ENCODE data around the gene ZCCHC4.
"Not testable (repeated sequence)": the region's sequence is repeated elsewhere in the genome, so short reads cannot be mapped to it uniquely, and the experiment has no call there.

ZCCHC4 gene

DNA sequence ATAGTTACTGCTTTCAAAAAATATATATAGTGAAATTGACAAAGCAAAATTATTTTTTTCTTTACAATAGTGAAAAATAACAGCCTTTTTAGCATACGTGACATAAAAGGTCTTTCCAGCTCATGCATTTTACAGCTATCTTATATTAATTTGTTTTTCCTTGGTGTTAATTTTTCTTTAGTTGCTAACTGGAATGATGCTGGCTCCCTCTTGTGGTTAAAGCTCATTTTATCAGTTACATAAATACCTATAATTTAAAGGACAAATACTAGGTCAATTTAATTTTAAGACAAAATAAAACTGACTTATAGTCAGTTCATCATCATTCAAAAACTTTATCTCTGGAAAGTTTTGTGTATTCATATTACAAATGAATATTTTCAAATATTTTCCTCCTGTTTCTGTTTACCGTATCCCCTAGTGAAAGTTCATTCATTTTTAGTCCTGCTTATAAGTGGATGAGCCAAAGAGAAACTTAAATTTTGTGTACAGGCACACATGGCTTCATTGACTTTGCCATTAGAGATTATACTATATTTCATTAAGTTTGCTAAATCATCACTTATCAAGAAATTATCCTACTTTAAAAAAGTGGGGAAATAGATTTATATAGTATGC is 54.5 kb downstream of the ZCCHC4 start:
- TF ChIP-seq, protein P1, sequence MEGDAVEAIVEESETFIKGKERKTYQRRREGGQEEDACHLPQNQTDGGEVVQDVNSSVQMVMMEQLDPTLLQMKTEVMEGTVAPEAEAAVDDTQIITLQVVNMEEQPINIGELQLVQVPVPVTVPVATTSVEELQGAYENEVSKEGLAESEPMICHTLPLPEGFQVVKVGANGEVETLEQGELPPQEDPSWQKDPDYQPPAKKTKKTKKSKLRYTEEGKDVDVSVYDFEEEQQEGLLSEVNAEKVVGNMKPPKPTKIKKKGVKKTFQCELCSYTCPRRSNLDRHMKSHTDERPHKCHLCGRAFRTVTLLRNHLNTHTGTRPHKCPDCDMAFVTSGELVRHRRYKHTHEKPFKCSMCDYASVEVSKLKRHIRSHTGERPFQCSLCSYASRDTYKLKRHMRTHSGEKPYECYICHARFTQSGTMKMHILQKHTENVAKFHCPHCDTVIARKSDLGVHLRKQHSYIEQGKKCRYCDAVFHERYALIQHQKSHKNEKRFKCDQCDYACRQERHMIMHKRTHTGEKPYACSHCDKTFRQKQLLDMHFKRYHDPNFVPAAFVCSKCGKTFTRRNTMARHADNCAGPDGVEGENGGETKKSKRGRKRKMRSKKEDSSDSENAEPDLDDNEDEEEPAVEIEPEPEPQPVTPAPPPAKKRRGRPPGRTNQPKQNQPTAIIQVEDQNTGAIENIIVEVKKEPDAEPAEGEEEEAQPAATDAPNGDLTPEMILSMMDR (IDR thresholded peaks at IDR 0.05; ENCODE audit: low read depth, low read length), result peak; percentile 58
- DNase-seq (ENCODE audit: extremely low read depth, low read depth), result no peak

DNA sequence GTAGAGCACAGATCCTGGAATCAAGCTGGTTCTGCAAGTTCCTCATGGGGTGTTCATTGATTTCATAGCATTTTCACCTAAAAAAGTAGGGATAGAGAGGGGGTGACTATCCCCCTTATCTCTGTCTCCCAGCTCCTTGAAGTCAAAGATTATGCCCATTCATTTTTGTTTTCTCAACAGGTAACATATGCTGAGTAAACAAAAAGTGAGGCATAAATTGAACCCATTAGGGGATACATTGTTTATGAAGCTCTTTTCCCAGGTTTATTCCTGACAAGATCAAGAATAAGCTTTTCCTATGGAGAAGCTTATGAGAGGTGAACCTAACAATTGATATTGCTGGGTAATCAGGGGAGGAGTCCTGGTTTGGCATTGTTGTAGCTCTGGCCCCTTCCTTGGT is 55.3 kb downstream of the ZCCHC4 start:
- DNase-seq (ENCODE audit: extremely low read depth, low read depth), result no peak
- TF ChIP-seq, protein P1 (IDR thresholded peaks at IDR 0.05; ENCODE audit: low read depth, low read length), result no peak

DNA sequence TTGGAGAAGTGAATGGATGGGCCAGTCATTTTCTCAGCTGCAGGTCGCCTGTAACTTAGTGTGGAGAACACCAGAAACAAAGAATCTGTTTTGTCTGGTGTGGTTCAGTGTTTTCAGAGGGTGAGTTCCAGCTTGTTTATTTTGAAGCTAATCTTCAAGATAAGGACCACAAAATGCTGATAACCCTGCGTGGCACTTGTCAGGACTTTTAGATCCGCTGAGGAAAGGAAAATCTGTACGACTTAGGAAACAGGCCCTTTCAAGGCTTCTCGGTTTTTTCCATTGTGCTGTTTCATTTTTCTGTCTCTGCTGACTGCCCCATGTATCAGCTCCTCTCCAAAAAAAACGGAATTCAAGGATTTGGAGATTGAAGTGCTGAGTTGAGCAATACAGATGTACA is 55.7 kb downstream of the ZCCHC4 start:
- DNase-seq (ENCODE audit: extremely low read depth, low read depth), result no peak
- TF ChIP-seq, protein P1 (IDR thresholded peaks at IDR 0.05; ENCODE audit: low read depth, low read length), result no peak

DNA sequence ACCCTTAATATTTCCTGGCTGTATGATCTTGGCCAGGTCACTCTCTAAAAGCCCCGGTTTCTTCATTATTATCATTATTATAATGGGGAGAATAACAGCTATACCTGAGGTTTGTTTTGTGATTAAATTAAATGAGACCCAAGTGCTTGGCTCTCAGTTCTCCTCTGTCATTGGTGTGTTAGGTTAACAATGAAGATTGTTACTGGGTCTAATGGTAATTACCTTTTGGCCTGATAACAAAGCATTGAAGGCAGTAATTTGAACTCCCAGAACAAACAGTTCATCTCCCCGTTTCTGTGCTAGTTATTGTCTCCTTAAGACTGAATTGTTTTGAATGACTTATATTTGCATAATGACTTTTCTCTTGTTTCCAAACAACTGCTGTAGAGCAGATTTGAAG is 57.7 kb downstream of the ZCCHC4 start:
- DNase-seq (ENCODE audit: extremely low read depth, low read depth), result no peak

DNA sequence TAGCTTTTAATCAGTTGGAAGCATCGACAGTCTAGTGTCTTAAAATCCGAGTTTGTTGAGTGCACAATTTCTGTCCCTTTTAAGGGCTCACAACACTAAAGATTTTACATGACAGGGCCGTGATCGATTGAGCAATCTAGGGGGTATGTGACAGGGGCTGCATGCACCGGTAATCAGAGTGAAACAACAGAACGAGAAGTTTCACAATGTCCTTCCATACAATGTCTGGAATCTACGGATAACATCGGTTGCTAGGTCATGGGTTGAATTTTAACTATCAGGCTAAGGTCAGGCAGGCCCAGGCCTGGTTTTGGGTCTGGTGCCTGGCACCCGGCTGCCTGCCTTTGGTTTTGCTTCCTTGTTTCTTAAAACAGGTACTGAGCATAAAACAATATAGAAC is 60.0 kb downstream of the ZCCHC4 start:
- not testable (repeated sequence) for DNase-seq (ENCODE audit: extremely low read depth, low read depth)

More for the DNA sequence above, 57.7 kb downstream of the ZCCHC4 start:
- TF ChIP-seq, protein P1 (IDR thresholded peaks at IDR 0.05; ENCODE audit: low read depth, low read length), result no peak

DNA sequence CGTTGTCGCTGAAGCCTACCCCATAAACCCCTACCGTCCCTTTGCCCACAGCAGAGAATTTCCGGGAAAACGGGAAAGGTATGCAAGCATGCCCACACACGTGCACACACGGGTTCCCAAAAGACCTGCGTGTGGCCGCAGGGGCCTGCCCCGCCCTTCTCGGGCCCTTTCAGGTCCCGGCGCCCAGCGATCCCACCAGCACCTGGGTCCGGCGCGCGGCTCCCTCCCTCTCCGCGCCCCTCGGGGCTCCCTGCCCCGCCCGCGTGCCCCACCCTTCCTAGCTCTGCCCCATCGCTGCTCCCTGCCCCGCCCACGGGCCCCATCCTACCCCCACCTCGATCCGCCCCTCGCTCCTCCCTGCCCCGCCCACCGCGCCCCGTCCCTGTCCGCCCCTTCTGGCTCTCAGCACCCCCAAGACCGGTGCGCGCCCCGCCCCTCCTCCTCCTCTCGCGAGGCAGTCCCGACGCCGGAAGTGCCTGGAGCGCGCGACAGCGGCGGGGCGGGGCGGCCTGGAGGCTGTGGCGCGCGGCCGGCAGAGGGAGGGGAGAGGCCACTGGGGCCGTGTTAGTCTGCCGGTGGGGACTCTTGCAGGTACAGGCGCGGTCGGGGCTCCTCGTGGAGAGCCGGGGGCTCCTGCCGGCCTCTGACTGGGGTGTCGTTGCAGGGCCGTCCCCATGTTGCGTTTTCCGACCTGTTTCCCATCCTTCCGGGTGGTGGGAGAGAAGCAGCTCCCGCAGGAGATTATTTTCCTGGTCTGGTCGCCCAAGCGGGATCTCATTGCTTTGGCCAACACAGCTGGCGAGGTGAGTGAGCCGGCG is 64.4 kb downstream of the ZCCHC4 start, which contains the start of gene ANAPC4:
Gene ANAPC4, plus strand, starts transcription at position 510 of the 818 bp plus-strand sequence. Its CDS starts 165 bp downstream, at position 675.
- DNase-seq (ENCODE audit: extremely low read depth, low read depth), result peak; percentile 75
- TF ChIP-seq, protein P1 (IDR thresholded peaks at IDR 0.05; ENCODE audit: low read depth, low read length), result no peak

DNA sequence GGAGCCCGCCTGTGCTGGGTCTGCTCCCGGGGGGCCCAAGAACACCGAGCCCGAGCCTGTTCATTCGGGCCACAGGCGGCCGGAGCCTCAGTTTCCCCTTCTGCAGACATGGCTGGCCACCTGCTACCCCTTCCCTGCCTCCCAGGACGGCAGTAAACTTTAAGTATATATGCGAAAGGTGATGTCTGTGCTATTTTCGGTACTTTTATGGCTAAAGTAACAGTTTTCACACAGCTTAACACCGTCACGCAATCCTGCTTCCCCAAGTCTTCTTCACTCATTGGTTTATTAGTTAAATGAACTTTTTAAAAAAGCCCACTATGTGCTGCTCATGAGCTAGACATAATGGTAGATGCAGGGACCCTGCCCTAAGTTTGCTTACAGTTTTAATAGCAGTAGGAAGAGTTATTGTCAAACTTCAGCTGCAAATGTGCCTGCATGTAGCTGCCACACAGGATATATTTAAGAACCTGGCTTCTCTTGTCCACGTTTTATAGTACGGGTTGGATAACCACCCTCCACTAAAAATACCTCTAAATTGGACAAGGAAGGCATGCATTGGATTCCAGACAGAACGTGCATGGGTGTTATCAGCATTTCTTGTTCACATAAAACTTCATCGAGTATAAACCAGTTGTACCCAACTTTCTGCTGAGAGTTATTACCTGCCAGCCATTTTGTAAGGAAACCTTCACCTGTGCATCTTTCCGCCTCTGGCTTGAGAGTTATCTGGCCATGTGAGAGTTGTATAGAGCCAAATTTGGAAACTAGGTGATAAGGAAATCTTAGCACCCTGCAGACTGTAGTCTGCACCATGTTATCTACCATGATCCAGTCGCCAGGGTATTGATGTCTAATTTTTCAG is 65.2 kb downstream of the ZCCHC4 start:
- no peak for DNase-seq (ENCODE audit: extremely low read depth, low read depth)
- TF ChIP-seq, protein P1 (IDR thresholded peaks at IDR 0.05; ENCODE audit: low read depth, low read length), result no peak
